HepG2 (cell line): Measurements from ENCODE around the gene NFKBIA. TPM values are rescaled to one million over a fixed set of nuclear protein-coding genes. Genes with fewer than 3 reads are reported as not detected.

ENCODE experiments used
- AGO2 ChIP-seq: fragments of 200-400 bp; formaldehyde crosslinking; optimal IDR thresholded peaks from 2 replicates; pipeline ENCODE3; 2017; ENCODE audit warnings: mild to moderate bottlenecking, low read depth, low read length, moderate library complexity
- BCL3 ChIP-seq: sonication (generic); formaldehyde crosslinking; IDR thresholded peaks from 2 replicates; pipeline ENCODE4 v1.5.1; 2020; ENCODE audit warnings: mild to moderate bottlenecking, missing genetic modification reagents, moderate library complexity
- CBX2 ChIP-seq, 2 experiments: fragments of 200-600 bp in 1 of 2; sonication (generic); formaldehyde crosslinking in 1 of 2; IDR thresholded peaks; 2 replicates each; pipeline versions ENCODE4 v1.7.0 to v1.8.1; 2018 to 2022; ENCODE audit warnings: low read depth in 2 of 2, low read length in 1 of 2, mild to moderate bottlenecking in 1 of 2, missing genetic modification reagents in 1 of 2
- FOSL1 ChIP-seq: sonication (generic); formaldehyde crosslinking; IDR thresholded peaks from 2 replicates; pipeline ENCODE4 v1.9.0; 2021; ENCODE audit warnings: missing genetic modification reagents, borderline replicate concordance
- JUNB ChIP-seq: sonication (generic); formaldehyde crosslinking; IDR thresholded peaks from 2 replicates; pipeline ENCODE4 v1.8.0; 2022; ENCODE audit warnings: missing genetic modification reagents, mild to moderate bottlenecking, borderline replicate concordance
- MBNL3 ChIP-seq: fragments of 250-450 bp; sonication (Bioruptor Pico); conservative IDR thresholded peaks from 2 replicates; pipeline ENCODE4 v1.8.0; 2022; ENCODE audit warnings: mild to moderate bottlenecking, inconsistent platforms
- MEF2D ChIP-seq: sonication (generic); formaldehyde crosslinking; IDR thresholded peaks from 2 replicates; pipeline ENCODE4 v1.5.1; 2020; ENCODE audit warnings: mild to moderate bottlenecking, missing genetic modification reagents
- SRSF4 ChIP-seq: fragments of 200-400 bp; formaldehyde crosslinking; IDR thresholded peaks from one replicate; pipeline ENCODE4 v1.6.1; 2018; ENCODE audit warnings: mild to moderate bottlenecking, low read depth, low read length, moderate library complexity; ENCODE audit not compliant: poor library complexity, severe bottlenecking
- TEAD3 ChIP-seq: optimal IDR thresholded peaks from 2 replicates; pipeline ENCODE3; 2016; ENCODE audit warnings: borderline replicate concordance
- THAP9 ChIP-seq: sonication (generic); formaldehyde crosslinking; IDR thresholded peaks from 2 replicates; pipeline ENCODE4; 2020; ENCODE audit warnings: missing genetic modification reagents, mild to moderate bottlenecking, borderline replicate concordance
- ZHX2 ChIP-seq, 2 experiments: sonication (generic) in 1 of 2; formaldehyde crosslinking in 1 of 2; IDR thresholded peaks; 2 replicates each; pipeline versions ENCODE4 v1.6.1 to v1.9.0; 2014 to 2022; ENCODE audit warnings: antibody characterized with exemption in 1 of 2, borderline replicate concordance in 1 of 2, inconsistent platforms in 1 of 2, low read depth in 1 of 2, missing genetic modification reagents in 1 of 2
- ZNF367 ChIP-seq: sonication (generic); formaldehyde crosslinking; IDR thresholded peaks from 2 replicates; pipeline ENCODE4 v1.4.0; 2020; ENCODE audit warnings: missing genetic modification reagents, borderline replicate concordance
- ZNF562 ChIP-seq: sonication (generic); formaldehyde crosslinking; IDR thresholded peaks from 2 replicates; pipeline ENCODE4 v1.8.0; 2022; ENCODE audit warnings: missing genetic modification reagents, borderline replicate concordance
- ZNF580 ChIP-seq: IDR thresholded peaks from 2 replicates; pipeline ENCODE4 v1.6.1; 2016; ENCODE audit warnings: low read depth, borderline replicate concordance
- ZNF737 ChIP-seq: sonication (generic); formaldehyde crosslinking; IDR thresholded peaks from 2 replicates; pipeline ENCODE4 v1.5.0; 2020; ENCODE audit warnings: missing genetic modification reagents, mild to moderate bottlenecking, borderline replicate concordance
- polyA plus RNA-seq, 8 experiments: library from polyadenylated mRNA; depleted of rRNA in 3 of 8; stranded (reverse) in 7 of 8; unstranded in 1 of 8; fragments of >200 nt; fragmentation: Illumina TruSeq in 4 of 8; extraction: Trizol in 4 of 8; gene quantifications; 2 replicates each; pipeline versions ENCODE4 v1.2.1 to v1.2.3, GENCODE V29; 2011 to 2016; ENCODE audit warnings: low read depth in 4 of 8, missing spikeins in 1 of 8, mixed read lengths in 1 of 8; ENCODE audit not compliant: insufficient read depth in 1 of 8
- total RNA-seq, 5 experiments: library from RNA; depleted of rRNA; stranded (reverse); fragments of >200 nt; fragmentation: Illumina TruSeq; extraction: Trizol; gene quantifications; 2 replicates each; pipeline ENCODE4 v1.2.3, GENCODE V29; 2016; ENCODE audit warnings: low read depth in 1 of 5

Gene NFKBIA
- total and polyA plus RNA-seq, 2 of the 13 experiments (the other 11 are each of a cell fraction or from before 2014, with no cell fraction given) = 197 to 319 TPM

GRCh38 chr14:35385042-35385839 is 19.3 kb downstream of the NFKBIA start (continued):
- TF ChIP-seq BCL3 (peak; percentile 89; the same call in 1 of the 2 replicates), AGO2 (peak; percentile 25), ZNF580 (CRISPR knock-in tag) (peak; percentile 17; the same call in 1 of the 2 replicates), FOSL1 (CRISPR knock-in tag) (no peak), MEF2D (CRISPR knock-in tag) (peak; percentile 91), ZNF562 (CRISPR knock-in tag) (no peak), ZHX2 (IDR thresholded peaks at IDR 0.05; ENCODE audit: low read depth) (0 out of 2 replicates have a peak, but pooled peaks have one; percentile 25), ZHX2 (CRISPR knock-in tag; IDR thresholded peaks at IDR 0.05; ENCODE audit: borderline replicate concordance) (no peak), SRSF4 (no peak), TEAD3 (CRISPR knock-in tag) (peak; percentile 7), JUNB (CRISPR knock-in tag) (no peak), ZNF367 (CRISPR knock-in tag) (no peak), CBX2 (IDR thresholded peaks at IDR 0.05; ENCODE audit: low read depth, low read length) (no peak), CBX2 (CRISPR knock-in tag; IDR thresholded peaks at IDR 0.05; ENCODE audit: low read depth) (no peak), MBNL3 (CRISPR knock-in tag) (no peak), ZNF737 (CRISPR knock-in tag) (peak; percentile 26; the same call in 1 of the 2 replicates), THAP9 (CRISPR knock-in tag) (no peak)
